ENCODE data around the gene HSF2BP. TPM values are rescaled to one million over a fixed set of nuclear protein-coding genes. Genes with fewer than 3 reads are reported as not detected.
"Not testable (repeated sequence)": the region's sequence is repeated elsewhere in the genome, so short reads cannot be mapped to it uniquely, and the experiment has no call there.

Gene HSF2BP
- total RNA-seq, 1 donor from 2014 or later = 0.75 TPM

DNA sequence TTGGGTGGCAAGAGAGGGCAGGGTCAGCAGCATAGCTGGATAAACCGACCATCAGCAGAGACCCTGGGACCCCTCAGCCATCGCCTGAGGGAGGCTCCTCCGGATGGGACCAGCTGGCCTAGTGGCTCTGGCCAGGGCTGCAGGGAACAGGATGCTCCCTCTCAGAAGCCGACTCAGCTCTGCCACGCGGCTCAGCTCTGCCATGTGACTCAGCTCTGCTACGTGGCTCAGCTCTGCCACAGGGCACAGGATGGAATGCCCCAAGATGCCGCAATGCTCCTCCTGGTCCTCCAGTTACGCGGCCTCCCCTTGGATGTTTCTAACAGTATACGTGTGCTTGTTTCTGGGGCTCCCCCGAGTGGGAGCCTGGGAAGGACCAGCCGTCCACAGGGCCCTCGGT lies 165.8 kb downstream of the HSF2BP start:
- H3K36me3 ChIP-seq; H3K4me3 ChIP-seq; intact Hi-C loops (cut with DNase I); H3K27me3 ChIP-seq; DNase-seq (ENCODE audit: low spot score in 2 of 2); H3K4me1 ChIP-seq; H3K27ac ChIP-seq; H3K9me3 ChIP-seq: not testable (repeated sequence)

DNA sequence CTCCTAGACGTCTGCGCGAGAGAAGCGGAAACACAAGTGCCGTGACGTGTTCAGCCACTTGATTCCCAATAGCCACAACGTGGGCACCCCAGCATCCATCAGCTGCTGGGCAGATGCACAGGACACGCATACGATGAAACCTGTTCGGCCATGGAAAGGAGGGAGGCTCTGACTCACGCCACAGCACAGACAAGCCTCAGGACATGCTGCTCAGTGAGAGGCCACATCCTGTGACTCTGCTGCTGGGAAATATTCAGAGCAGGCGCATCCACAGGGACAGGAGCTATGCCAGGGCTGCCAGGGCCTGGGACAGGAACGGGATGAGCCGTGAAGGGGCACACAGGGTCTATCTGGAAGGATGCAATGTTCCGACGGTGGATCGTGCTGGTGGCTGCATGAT lies 171.1 kb downstream of the HSF2BP start:
- intact Hi-C loops (cut with DNase I); H3K36me3 ChIP-seq; H3K4me1 ChIP-seq; DNase-seq (ENCODE audit: low spot score in 2 of 2); H3K4me3 ChIP-seq; H3K27ac ChIP-seq; H3K27me3 ChIP-seq; H3K9me3 ChIP-seq: not testable (repeated sequence)

DNA sequence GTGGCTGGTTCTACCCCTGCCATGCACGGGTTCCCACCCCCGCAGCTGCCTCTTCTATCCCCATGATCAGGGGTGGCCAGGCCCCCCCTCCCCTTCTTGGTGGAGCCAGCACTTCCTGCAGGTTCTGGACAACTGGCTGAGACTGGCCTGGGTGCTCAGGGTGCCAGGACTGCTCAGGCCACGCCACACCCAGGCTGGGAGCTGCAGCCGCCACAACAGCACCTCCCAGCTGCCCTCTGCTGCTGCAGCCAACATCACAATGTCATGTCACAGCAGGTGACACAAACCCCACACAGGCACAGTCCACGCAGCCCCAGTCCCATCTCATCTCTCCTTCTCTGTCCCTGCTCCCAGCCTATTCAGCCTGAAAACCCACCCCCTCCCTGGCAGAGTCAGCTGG lies 173.2 kb downstream of the HSF2BP start:
- H3K9me3 ChIP-seq; DNase-seq (ENCODE audit: low spot score in 2 of 2); H3K4me1 ChIP-seq; H3K36me3 ChIP-seq; intact Hi-C loops (cut with DNase I); H3K27ac ChIP-seq; H3K27me3 ChIP-seq; H3K4me3 ChIP-seq: not testable (repeated sequence)

DNA sequence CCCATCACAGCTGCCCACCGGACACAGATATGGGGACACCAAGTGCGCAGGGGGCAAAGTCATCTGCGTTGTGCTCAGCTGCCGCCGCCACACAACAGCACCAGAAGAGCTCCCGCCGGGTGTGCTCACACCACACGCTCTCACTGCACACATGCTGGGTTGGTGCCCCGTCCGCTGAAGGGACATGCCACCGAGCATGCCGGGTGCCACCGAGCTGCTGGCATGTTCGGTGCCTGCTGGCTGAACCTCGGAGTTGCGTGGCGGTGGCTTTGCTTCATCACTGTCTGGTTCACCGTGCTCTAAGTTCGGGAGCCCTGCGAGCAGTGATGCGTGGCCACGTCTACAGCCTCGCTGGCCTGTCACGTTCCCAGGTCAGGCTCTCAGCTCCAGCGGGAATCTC lies 174.3 kb downstream of the HSF2BP start:
- H3K4me1 ChIP-seq; H3K27ac ChIP-seq; H3K4me3 ChIP-seq; DNase-seq (ENCODE audit: low spot score in 2 of 2); H3K27me3 ChIP-seq; intact Hi-C loops (cut with DNase I); H3K36me3 ChIP-seq; H3K9me3 ChIP-seq: not testable (repeated sequence)

DNA sequence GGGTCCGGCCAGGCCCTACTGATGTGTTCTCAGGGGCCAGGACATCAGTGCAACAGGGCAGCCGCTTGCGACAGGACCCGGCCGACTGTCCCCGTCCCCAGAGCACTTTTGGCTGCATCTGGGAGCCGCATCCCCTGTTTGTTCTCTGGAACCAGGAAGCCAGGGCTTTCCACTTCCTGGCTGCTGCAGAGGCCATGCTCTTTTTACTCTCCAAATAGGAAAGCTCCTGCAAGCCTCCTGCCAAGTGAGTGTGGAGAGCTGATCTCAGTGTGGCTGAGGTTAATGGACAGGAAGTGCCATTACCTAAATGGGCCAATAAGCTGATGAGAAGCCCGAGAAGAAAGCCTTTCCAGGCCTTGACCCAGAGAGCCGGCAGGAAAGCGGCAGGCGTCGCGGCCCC lies 180.1 kb downstream of the HSF2BP start:
- H3K27me3 ChIP-seq; DNase-seq (ENCODE audit: low spot score in 2 of 2); H3K9me3 ChIP-seq; H3K4me1 ChIP-seq; H3K4me3 ChIP-seq; H3K27ac ChIP-seq; H3K36me3 ChIP-seq; intact Hi-C loops (cut with DNase I): not testable (repeated sequence)

Other genes starting within 250 kb of the HSF2BP start
- 1.4 TPM for gene SIK1, start 232.4 kb downstream of the HSF2BP start, total RNA-seq
- gene RRP1B, start 72 bp upstream of the HSF2BP start, total RNA-seq = 10.6 TPM
- 102 TPM for gene PDXK, start 59.6 kb upstream of the HSF2BP start, total RNA-seq
- 8.7 TPM for gene CSTB, start 116.8 kb upstream of the HSF2BP start, total RNA-seq
- 52.0 TPM for gene RRP1, start 130.1 kb upstream of the HSF2BP start, total RNA-seq
- gene AGPAT3, start 205.7 kb upstream of the HSF2BP start, total RNA-seq = 65.9 TPM

Data from ascending aorta (tissue), 2 donors.